NCI-H1694 (cell line): Measurements from ENCODE around the gene DAP.
"Not testable (repeated sequence)": the region's sequence is repeated elsewhere in the genome, so short reads cannot be mapped to it uniquely, and the experiment has no call there.

ENCODE experiments used
- DNase-seq: peaks from one replicate; lab custom pipeline; 2025; lab: John Stamatoyannopoulos, UW

DAP gene

GRCh38 chr5:10631316-10631996, 129.6 kb downstream of the DAP start:
- DNase-seq = no peak

GRCh38 chr5:10630744-10631143, 130.3 kb downstream of the DAP start:
- not testable (repeated sequence) for DNase-seq

GRCh38 chr5:10630126-10630525, 130.9 kb downstream of the DAP start:
- no peak for DNase-seq

GRCh38 chr5:10629682-10630081, 131.4 kb downstream of the DAP start:
- DNase-seq = no peak
